Dedifferentiated amniotic fluid mesenchymal stem cell (primary cell): ENCODE results near the gene RTBDN.
"Not testable (repeated sequence)": the region's sequence is repeated elsewhere in the genome, so short reads cannot be mapped to it uniquely, and the experiment has no call there.

ENCODE experiments used
- DNase-seq: peaks from one replicate; pipeline ENCODE4 v3.0.0-alpha.2; 2016; ENCODE audit errors: extremely low spot score

The RTBDN gene

DNA sequence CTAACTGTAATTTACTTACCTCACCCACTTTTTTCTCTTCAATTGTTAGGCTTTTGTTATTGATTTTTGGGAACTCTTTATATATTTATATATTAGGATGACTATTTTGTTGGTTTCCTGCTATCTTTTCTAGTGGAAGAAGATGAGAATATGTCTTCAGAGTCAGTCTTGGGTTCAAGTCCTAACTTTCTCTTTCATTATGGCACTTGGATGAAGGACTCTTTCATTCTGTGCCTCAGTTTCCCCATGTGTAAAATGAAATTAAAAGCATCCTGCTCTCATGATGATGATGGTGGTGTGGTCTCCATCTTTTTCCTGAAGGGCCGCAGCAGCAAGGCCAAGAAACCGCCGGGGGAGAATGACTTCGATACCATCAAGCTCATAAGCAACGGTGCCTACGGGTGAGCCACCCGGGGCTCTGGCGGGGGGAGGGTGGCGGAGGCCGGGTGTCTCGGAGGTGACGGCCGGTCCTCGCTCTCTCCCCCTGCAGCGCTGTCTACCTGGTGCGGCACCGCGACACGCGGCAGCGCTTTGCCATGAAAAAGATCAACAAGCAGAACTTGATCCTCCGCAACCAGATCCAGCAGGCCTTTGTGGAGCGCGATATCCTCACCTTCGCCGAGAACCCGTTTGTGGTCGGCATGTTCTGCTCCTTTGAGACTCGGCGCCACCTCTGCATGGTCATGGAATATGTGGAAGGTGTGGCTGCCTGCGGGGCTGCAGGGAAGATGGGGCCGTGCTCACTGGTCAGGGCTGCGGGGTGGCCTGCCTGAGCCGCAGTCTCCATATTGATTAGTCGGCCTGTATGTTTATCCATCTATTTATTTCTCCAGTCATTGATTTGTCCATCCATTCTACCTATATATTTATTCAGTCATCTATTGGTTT, 23.9 kb upstream of the RTBDN start:
- no peak for DNase-seq

DNA sequence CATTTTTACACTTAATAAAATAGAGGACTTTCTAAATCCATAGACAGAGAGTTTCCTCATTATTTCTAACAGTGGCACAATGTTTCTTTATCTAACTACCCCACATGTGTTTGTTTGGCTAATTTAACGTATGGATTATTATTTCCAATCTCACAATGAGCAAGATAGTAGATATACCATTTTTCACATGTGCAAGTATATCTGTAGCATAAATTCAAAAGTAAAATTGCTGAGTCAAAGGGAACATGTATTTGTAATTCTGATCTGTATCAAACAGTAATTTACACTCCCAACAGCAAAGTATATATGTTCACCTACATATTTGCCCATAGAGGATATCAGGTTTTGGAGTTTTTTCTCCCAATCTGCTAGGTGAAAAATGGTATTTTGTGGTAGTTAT, 22.3 kb upstream of the RTBDN start:
- no peak for DNase-seq

DNA sequence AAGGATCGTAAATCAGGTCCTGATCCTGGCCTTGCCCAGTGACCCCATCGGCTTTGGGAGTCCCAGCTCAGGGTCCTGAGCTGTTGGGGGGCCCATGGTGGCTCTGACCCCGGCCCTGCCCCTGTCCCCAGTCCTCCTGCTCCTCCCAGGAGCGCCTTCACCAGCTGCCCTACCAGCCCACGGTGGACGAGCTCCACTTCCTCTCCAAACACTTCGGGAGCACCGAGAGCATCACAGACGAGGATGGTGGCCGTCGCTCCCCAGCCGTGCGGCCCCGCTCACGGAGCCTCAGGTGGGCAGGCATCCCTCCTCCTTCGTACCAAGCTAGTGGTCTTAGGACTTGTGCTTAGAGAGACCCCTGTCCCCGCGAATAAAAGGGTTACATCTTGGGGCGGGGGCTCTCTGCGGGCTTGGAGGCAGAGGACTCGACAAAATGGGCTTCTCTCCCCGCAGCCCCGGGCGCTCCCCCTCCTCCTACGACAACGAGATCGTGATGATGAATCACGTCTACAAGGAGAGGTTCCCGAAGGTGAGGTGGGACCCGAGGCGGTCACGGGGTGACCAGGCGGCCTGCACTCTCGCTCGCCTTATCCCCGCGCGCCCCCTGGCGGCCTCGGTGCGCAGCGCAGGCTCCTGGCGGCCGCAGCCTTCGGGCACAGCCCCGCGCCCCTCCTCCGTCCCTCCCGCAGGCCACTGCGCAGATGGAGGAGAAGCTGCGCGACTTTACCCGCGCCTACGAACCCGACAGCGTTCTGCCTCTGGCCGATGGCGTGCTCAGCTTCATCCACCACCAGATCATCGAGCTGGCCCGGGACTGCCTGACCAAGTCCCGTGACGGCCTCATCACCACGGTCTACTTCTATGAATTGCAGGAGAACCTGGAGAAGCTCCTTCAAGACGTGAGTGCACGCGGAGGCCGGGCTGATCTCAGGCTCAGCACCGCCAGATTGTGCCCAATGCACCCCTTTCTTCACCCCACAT, 13.1 kb upstream of the RTBDN start:
- peak; percentile 38 for DNase-seq

DNA sequence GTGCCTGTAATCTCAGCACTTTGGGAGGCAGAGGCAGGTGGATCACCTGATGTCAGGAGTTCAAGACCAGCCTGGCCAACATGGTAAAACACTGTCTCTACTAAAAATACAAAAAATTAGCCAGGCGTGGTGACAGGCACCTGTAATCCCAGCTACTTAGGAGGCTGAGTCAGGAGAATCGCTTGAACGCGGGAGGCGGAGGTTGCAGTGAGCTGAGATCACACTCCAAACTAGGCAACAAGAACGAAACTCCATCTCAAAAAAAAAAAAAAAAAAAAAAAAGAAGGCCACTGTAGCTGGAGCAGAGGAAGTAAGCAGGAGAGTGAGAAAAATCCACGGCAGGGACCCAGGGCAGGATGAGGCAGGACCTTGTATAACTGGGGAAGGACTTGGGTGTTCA, 12.2 kb upstream of the RTBDN start:
- not testable (repeated sequence) for DNase-seq

DNA sequence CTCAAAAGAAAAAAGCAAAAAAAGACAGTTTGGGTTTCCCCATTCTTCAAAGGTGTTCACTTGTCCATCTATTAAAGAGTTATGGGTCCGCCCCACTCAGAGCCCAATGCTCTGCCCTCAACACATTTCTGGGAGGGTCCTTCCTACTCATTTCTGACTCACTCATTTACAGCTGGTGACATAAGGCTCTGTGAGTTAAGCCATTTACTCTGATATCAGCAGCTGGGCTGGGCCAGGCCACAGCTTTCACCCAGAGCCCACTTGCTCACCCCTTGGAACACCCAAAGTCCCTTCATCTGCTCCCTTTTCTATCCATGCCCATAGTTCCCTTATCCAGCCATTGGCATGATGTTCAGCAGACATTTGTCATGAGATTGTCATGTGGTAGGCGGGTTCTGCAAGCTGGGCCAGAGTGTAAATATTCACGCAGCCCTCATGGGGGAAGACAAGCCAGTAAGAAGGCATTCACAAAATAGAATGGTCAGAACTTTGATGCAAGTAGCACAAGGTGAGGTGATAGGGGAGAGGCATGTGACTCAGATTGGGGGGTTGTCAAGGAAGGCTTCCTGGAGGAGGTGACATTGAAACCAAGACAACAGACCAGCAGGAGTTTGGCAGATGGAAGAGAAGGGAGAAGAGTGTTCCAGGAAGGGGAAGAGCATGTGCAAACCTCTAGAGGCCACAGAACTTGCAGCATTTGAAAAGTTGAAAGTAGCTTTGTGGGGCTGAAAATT, 9.8 kb upstream of the RTBDN start:
- DNase-seq, result no peak

DNA sequence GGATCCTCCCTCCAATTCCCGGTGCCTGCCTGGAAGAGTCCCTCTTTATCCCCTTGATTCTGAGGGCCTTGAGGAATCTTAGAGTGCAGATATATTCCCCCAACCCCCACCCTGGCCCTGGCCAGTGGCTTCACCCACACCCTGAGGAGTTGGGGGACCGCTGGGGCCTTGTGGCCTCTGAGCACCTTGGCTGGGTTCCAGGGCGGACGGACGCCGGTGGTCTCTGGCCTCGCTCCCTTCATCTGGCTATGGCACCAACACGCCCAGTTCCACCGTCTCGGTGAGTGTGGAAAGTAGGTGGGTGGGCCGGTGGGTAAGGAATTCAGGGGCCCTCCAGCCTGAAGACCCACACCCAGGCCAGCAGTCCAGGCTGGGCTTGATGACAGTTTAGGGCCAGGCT, 8.9 kb upstream of the RTBDN start:
- no peak for DNase-seq

DNA sequence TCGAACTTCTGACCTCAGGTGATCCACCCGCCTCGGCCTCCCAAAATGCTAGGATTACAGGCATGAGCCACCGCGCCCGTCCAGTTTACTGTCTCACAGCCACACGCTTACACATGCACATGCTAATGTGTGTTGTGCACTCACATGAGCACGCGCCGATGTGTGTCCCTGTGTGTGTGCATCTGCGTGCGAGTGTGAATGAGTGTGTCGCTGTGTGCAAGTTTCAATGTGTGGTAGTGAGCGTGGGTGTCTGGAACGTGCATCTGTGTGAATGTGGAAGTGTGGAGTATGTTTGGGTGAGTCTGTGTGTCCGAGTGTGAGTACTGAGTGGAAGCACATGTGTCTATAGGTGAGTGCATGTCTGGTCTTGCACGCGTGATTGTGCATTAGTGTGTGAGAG, 8.1 kb upstream of the RTBDN start:
- DNase-seq, result no peak

DNA sequence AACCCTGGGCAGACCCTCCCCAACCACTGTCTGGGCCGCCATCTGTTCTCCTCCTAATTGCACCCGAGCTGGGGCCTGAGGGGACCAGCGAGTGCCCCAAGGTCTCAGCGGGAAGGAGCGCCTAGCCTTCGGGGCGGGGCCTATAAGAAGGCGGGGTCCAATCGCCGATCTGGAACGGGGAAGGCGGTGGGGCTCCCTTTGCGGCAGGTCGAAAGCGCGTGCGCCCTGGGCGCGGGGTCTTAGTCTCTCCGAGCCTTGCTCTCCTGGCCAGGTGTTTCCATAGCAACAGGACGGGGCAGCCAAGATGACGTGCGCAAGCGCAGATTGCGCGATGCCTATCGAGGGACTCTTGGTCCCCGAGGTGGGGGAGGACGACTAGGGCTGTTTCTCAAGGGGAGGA, 6.7 kb upstream of the RTBDN start:
- no peak for DNase-seq

DNA sequence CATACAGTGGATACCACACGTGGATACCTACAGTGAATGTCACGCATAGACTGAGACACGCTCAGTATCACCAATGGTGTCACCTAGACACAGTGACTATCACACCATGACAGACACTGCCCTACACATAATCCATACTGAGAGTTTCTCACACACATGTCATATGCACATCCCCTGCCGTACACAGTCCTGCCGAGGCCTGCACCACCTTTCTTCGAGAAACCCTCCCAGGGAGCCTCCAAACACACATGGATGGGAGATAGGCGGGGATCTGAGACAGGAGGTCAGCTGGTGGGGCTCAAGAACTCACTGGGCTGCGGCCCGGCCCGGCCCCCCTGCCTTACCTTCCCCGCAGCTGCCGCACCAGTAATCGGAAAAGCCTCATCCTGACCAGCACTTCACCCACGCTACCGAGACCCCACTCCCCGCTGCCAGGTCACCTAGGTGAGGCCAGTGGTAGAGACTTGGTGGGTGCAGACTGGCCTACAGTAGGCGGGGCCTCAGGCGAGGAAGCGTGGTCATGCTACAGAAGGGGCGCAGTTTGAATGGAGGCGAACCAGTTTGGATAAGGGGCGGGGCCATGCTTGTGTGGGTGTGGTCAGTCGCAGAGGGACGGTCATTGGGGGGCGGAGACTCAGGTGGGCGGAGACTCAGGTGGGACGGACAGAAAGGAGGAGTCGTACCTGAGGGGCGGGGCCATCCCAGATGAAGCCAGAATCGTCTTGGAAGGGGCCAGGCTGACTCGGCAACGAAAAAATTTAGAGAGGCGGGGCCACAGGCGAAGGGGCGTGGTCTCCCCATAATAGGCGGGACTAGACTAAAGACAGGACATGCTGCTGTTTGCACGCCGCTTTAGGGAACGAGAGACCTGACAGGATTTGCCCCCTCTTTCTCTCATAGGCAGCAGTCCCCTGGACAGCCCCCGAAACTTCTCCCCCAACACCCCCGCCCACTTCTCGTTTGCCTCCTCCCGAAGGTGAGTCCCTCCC, 6.0 kb upstream of the RTBDN start:
- DNase-seq, result no peak

DNA sequence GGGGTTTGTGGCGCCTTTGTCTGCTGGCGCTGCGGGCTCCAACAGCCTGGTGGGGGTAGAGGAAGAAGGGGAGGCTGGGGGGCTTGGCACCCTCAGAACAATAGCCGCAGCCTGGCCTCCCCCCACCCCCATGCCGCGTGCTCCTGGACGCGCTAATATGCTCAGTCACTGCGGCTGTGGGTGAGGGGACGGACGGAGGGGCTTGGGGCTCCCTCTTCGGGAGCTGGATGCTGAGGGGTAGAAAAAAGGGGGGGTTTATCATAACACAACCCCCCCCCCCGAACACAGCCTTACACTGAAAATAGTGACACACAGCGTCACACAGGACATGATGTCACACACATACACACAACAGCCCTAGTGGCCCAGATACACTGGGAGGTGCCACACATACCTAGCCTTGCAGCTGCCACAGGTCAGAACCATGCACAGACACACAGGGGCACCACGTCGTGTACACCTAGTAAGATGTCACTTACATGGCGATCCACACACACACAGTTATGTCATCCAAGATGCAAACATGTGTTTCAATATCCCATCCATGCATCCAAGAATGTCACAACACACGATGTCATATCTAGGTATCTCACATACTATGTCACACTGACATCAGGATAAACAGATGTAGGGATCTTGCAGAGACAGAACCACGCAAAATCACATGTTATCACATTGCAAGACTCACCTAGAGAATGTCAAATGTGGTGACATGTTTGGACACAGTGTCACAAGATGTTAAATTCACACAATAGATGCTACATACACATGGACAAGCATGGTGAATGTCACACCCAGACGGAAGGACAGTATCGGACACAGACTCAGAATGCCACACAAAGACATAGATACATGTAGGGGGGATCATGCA, 4.7 kb upstream of the RTBDN start:
- no peak for DNase-seq

DNA sequence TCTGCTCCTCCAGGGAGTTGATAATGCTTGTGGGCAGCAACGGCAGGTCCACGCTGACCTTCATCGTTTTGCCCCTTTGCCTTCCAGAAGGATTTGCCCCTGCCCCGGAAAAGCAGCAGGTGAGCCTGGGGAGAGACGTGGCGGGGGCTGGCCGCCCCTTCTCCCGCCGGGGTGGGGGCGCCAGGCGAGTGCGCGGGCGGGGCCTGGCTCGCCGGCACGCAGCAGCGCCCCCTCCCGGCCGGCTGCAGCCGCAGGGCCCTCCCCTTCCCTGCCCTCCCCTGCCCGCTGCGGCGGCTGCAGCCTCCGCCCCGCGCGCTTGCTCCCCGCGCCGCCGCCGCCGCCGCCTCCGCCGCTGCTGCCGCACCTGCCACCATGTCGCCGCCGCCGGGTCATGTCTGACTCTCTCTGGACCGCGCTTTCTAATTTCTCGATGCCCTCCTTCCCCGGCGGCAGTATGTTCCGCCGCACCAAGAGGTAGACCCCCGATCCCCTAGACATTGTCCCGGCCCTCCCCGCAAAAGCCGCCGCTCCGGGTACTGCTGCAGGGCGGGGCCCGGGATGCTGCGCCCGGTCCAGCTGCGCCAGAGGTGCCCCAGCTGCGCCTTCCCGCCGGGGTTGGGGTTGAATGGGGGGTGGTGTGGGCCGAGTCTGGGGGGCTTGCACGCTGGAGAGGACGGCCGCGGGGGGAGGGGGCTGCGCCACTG, 4.0 kb upstream of the RTBDN start, which contains the start of gene MAST1:
TSS of gene MAST1 (plus strand) at position 334 of the 704 bp plus-strand sequence. CDS start at position 392, 58 bp downstream.
- no peak for DNase-seq

DNA sequence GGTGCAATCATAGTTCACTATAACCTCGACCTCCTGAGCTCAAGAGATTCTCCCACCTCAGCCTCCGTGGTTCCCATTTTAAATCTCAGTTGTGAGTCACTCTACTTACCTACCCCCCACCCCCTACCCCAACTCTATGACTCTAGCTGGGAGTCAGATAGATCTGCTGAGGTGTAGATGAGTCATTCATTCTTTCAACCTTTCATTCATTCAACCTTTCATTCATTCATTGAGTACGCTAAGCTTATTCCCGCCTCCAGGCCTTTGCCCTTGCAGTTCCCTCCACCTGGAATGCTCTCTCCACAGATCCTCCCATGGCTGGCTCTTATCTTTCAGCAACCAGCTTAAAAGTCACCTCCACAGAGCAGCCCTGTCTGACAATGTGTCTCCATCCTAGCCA, 2.8 kb upstream of the RTBDN start:
- no peak for DNase-seq

DNA sequence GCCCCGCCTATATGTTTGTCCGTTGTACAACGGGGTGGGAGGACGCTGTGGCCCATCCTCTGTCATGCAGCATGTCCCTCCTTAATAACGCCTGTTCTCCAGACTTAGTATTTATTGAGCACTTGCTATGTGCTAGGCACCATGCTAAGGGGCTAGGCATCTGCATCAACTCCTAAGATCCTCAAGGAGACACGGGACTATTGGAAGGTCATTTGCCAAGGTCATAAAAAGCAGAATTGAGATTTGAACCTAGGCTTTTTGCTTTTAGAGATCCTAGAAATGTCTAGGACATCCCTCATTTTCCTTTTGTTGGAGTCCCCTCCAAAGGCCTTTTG, 2.1 kb upstream of the RTBDN start:
- DNase-seq, result no peak

DNA sequence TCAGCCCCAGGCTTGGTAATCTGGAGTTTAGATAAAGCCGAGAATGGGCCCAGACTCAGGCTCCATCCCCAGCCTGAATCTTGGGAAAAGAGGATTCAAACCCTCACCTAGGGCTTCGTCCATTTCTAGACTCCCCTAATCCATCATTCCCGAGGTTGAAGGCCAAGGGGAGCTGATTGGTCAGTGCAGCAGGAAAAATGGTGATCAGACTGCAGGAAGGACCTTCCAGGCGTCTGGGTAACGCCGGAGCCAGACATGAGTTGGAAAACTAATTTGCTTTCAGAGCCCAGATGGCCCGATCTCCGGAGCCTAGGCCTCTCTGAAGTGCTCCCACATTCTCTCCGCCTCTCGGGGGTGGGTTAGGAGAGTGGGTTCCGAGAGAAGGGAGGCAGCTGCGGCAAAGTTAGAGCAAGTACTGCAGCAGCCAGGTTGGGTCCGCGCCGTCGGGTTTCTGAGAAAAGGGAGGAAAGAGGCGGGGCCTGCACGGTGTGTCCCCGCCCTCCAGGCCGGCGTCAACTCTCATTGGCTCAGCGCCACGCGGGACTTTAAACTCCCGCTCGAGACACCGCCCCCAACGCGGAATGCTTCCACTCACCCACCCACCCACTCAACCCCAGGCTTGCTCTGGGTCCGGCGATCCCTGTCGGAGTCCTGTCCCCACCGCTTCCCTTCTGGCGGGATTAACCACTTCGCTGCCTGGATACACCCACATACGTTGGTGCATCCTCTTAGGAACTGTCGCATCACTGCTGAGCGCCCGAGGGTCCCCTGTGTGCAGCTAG, 788 bp upstream of the RTBDN start:
- DNase-seq, result no peak

DNA sequence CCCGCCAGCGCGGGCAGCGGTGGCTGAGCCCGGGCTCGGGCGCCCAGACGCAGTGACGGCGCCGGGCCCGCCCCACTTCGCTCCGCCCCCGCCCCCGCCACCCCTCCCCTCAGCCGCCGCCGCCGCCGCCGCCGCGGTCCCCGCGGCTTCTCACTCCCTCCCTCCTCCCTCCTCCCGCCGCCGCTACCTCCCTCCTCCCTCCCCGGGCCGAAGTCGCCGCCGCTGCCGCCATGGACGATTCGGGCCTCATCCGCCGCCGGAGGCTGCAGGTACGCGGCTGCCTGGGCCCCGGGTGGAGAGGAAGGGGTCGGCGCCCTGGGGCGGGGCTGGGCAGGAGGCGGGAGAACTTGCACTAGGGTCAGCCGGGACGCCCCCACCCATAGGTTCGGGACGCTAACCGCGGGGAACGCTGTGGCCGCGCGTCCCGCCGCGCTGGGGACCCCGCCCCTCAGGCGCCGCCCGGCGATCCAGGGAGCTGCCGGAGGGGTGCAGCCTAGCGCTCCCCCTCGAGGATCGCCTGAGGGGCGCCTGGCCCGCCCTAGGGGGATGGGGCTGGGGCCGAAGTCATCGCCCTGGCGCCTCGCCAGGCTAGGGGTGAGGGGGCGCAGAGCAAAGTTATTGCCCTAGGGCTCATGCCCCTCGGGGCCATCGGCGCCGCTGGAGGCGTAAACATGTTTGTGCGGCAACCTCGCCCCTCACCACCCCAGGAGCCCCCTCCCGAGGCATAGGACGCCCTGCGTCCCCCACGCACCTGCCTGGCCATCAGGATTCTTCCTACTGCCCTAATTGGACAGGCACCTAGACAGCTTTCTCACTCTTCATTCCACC, 427 bp downstream of the RTBDN start:
- DNase-seq, result no peak

DNA sequence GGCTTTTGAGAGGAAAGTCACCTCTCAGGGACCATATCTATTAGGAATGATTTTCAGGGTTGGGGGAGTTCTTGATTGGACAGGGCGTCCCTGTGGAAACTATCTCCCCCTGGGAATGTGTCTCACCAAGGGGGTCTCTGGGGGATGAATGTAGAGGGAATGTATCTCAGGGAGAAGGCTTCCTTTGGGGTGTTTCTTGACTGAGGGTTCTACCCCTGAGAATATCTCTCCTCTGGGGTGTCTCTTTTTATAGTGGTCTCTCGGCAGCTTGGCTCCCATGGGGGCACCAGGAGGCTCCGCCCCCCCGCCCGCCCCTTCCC, 1.0 kb downstream of the RTBDN start:
- no peak for DNase-seq

DNA sequence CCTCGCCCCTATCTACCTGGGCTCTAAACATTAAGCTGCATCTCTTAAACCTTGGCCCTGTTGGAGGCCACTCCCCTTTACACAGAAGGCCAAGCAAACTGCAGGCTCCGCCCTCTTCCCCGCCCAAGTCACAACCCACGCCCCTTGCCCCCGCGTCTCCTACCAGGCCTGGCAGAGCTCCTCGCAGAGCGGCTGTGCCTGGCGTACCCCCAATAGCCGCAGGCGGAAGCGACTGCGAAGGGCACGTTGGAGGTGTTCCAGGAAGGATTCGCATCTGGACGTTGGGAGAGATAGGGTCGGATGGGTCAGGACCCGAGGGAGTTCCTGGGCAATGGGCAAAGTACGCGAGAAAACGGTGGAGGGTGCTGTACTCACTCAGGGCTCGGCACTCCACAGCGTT, 5.9 kb downstream of the RTBDN start:
- DNase-seq, result no peak
